Kidney (tissue), 14 donors: ENCODE measurements around the gene PRMT9. TPM values are rescaled to one million over a fixed set of nuclear protein-coding genes. Genes with fewer than 3 reads are reported as not detected.

Experiments used
- DNase-seq, 5 donors: peaks; one replicate each; pipeline ENCODE4 v3.0.0-alpha.2; 2013 to 2020
- FAIRE-seq: peaks from 2 replicates; lab custom pipeline; 2012; peaks lifted over from hg19 to GRCh38; lab: Jason Lieb, UNC
- H3K27ac ChIP-seq, 2 donors: one replicate each; pipeline ENCODE4 v1.7.0; 2013; ENCODE audit warnings: low read depth in 2 of 2, low read length in 2 of 2, inconsistent platforms in 1 of 2
- H3K27me3 ChIP-seq: one replicate; pipeline ENCODE4 v1.7.1; 2013; ENCODE audit warnings: low read length, inconsistent platforms; ENCODE audit not compliant: control insufficient read depth, insufficient read depth
- H3K36me3 ChIP-seq, 3 donors: one replicate each; pipeline versions ENCODE4 v1.7.0 to v1.7.1; 2013; ENCODE audit warnings: low read length in 3 of 3, control low read depth in 1 of 3, inconsistent platforms in 1 of 3; ENCODE audit not compliant: insufficient read depth in 3 of 3, control insufficient read depth in 2 of 3
- H3K4me1 ChIP-seq, 3 donors: one replicate each; pipeline versions ENCODE4 v1.7.0 to v1.7.1; 2013; ENCODE audit warnings: low read length in 3 of 3, inconsistent platforms in 1 of 3, low read depth in 1 of 3; ENCODE audit not compliant: control insufficient read depth in 2 of 3, insufficient read depth in 2 of 3
- H3K4me3 ChIP-seq, 3 donors: one replicate each; pipeline versions ENCODE4 v1.7.0 to v1.8.1; 2013; ENCODE audit warnings: low read length in 3 of 3, control low read depth in 1 of 3, inconsistent platforms in 1 of 3
- H3K9ac ChIP-seq, 3 donors: one replicate each; pipeline versions ENCODE4 v1.7.0 to v1.7.1; 2013; ENCODE audit warnings: low read length in 3 of 3, control low read depth in 1 of 3, inconsistent platforms in 1 of 3
- H3K9me3 ChIP-seq, 3 donors: one replicate each; pipeline versions ENCODE4 v1.7.0 to v1.7.1; 2013; ENCODE audit warnings: low read length in 3 of 3, control low read depth in 1 of 3, inconsistent platforms in 1 of 3; ENCODE audit not compliant: control insufficient read depth in 2 of 3, insufficient read depth in 1 of 3
- CTCF ChIP-seq: IDR thresholded peaks from 3 replicates; pipeline ENCODE4 v1.5.1; 2012; ENCODE audit warnings: mild to moderate bottlenecking, moderate library complexity, borderline replicate concordance; ENCODE audit not compliant: insufficient read depth; ENCODE audit errors: extremely low read depth
- intact Hi-C: fragments of 100-400 bp; cut with DNase I; formaldehyde crosslinking; loops from one replicate; pipeline ENCODE4 v1.11.1; 2022
- polyA plus RNA-seq: library from polyadenylated mRNA; stranded (reverse); fragments of 350-450 nt; fragmentation: Illumina TruSeq; extraction: RNeasy Lipid Tissue Mini Kit (QIAGEN cat#74804); gene quantifications from one replicate; pipeline ENCODE4 v1.2.3, GENCODE V29; 2014; ENCODE audit warnings: low read depth, low replicate concordance; ENCODE audit not compliant: insufficient read depth
- total RNA-seq: library from RNA; stranded (reverse); fragmentation: NEBNext Ultra II Directional; extraction: Animal tissue kit (Norgen Biotek cat#: 25700); gene quantifications from one replicate; pipeline ENCODE4 v1.2.1, GENCODE V29; 2021
- donor health status: control.
- donor health status: control.
- donor health status: control.
- donor health status: control.
- donor health status: control.
- donor health status: DM: yes; HTN: yes; CAD: no.
- donor health status: Normal renal cell carcinoma (clear cell type).

Gene PRMT9
- total and polyA plus RNA-seq, 2 donors from 2014 or later: 7.6 to 11.7 TPM

DNA sequence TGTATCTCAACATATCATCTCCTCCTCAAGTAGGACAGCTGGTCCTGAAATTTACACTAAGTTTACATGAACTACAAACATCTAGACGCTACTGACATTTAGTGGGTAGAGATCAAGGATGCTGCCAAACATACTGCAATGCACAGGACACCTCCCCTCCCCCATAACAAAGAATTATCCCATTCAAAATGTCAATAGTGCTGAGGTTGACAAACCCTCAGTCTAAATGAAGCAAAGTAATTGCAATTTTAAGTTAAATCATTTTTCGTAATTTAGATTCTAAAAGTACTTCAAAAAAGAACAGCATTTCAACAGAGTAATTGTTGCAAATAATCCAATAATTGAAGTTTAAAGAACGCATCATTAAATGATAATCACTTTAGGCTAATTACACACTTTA lies 1.2 kb downstream of the PRMT9 start:
- DNase-seq (no peak), FAIRE-seq (no peak)
- Histone ChIP-seq H3K9ac (peak overlapping the region in 2 of 3 donors; percentile 74 to 81), H3K4me3 (peak overlapping the region; percentile 43 to 90 (median 73)), H3K4me1 (peaks cover 0 to 9% (median 3%) of the 10 kb centered on the region in 3 donors), H3K9me3 (no peaks in the 10 kb centered on the region), H3K36me3 (peaks cover 0 to 4% (median 0%) of the 10 kb centered on the region in 3 donors), H3K27me3 (no peaks in the 10 kb centered on the region), H3K27ac (no peak overlapping the region)
- intact Hi-C loops: no loop called here
- no peak for TF ChIP-seq CTCF

DNA sequence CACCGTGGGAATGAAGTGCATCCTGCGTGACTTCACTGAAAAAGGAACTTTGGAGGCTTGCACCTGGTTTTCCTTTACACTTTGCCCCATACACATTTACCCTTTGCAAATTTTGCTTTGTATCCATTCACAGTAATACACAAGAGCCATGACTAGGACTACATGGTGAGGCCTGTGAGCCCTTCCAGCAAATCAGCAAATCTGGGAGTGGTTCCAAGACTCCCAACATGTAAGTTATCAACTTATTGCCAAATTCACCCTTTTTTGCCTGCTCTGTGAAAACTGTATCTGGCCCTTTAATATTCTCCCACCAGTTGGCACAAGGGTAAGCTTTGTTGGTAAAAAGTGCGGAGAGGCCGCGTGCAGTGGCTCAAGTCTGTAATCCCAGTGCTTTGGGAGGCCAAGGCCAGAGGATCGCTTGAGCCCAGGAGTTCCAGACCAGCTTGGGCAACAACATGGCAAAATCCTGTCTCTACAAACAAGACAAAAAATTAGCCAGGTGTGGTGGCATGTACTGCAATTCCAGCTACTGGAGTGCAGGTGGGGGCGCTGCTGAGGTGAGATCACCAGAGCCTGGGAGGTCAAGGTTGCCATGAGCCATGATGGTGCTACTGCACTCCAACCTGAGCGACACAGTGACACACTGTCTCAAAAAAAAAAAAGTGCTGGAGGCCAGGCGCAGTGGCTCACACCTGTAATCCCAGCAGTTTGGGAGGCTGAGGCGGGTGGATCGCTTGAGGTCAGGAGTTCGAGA lies 5.0 kb downstream of the PRMT9 start:
- Histone ChIP-seq H3K4me3 (no peak overlapping the region), H3K9ac (no peak overlapping the region), H3K36me3 (peaks cover 0 to 4% (median 0%) of the 10 kb centered on the region in 3 donors), H3K27me3 (no peaks in the 10 kb centered on the region), H3K27ac (no peak overlapping the region), H3K4me1 (peaks cover 0 to 3% (median 2%) of the 10 kb centered on the region in 3 donors), H3K9me3 (no peaks in the 10 kb centered on the region)
- intact Hi-C loops: no loop called here
- TF ChIP-seq CTCF: no peak
- FAIRE-seq (no peak), DNase-seq (no peak)

- peak overlapping the region in 1 of 3 donors; percentile 16 for H3K9ac ChIP-seq
- no peaks in the 10 kb centered on the region for H3K27me3 ChIP-seq
- H3K4me1 ChIP-seq: peaks cover 0 to 3% (median 2%) of the 10 kb centered on the region in 3 donors
- no peak overlapping the region for H3K27ac ChIP-seq
- intact Hi-C loops: no loop called here
- no peaks in the 10 kb centered on the region for H3K9me3 ChIP-seq
- no peak overlapping the region for H3K4me3 ChIP-seq
- FAIRE-seq: no peak
- no peak for DNase-seq
- TF ChIP-seq CTCF: no peak
- H3K36me3 ChIP-seq: peaks cover 0 to 4% (median 0%) of the 10 kb centered on the region in 3 donors
Measured at GRCh38 chr4:147678106-147678505, 5.9 kb downstream of the PRMT9 start.
